Inflammatory macrophage treated with lipopolysaccharide for 1 hour (primary cell): ENCODE data around the gene IFNGR1.
"Not testable (repeated sequence)": the region's sequence is repeated elsewhere in the genome, so short reads cannot be mapped to it uniquely, and the experiment has no call there.

Source experiments
- DNase-seq, 2 donors: peaks; one replicate each; pipeline ENCODE4 v3.0.0-alpha.2; 2020 to 2022

Gene IFNGR1

DNA sequence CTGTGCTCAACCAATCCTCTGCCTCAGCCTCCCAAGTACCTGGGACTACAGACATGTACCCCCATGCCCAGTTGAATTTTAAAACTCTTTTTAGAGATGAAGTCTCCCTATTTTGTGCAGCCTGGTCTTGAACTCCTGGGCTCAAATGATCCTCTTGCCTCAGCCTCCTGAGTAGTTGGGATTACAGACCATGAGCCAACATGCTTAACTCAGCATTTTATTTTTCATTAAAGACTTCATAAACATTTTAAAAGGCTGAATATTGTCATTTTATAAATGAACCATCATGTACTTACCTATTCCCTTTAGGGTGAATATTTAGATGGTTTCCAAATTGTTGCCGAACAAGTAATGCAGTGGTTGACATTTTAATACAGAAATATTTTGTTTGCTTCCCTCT, 16.5 kb upstream of the IFNGR1 start:
- no peak for DNase-seq

DNA sequence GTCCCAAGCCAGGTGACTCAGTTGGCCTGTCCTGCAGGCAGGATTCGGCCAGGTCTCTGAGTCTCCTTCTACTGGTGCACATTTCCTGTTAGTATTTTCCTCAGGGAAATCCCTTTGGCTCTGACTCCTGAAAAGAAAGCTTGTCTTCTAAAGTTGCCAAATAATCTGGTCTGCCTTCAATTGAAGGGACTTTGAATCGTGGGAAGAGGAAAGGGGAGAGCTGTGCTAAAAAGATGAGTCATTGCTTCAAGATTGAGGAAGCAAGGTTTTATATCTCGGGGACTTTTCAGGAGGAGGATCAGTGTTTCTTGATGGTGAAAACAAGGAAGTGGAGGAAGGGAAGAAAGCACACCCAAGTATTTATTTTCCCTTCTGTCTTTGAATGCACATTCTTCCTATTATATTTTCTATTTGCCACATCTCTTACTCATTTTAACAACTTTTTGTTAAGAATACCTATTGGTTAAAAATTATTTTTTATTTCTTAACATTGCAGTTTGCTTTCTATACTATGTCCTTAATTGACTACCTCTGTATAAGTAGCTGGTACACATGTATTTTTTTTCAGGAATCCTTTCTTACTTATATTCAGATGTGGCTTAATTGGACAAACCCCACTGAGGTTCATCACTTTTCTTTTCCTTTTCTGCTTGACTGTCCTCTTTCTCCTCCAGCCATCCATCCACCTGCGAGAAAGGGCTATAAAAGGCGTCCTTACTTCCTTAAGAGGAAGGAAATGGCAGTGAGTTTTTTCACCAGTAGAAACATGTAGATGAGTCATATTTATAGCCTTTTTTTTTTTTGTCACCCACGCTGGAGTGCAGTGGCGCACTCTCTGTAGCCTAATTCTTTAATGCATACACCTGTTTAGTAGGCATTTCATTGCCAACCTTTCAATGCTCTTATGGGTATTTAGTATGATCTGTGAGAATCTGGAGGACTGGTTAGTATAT, 15.0 kb upstream of the IFNGR1 start:
- DNase-seq: peak; percentile 85 to 99

DNA sequence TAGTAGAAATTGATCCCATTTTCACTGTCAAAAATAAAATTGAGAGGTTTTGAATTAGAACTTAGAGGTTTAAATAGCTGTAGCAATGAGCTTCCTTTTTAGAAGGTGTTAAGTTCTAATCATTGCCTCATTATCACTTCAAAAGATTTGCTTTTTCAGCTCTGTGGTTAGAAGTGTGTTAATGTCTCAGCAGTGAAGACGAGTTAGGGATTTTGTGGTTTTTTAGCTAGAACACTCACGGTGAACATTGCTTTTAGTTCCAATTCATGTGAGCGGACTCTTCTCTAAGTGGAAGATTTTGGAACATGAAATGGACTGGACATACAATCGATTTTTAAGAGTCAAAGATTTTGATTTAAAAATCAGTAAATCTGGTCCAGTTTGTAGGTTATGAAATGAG, 12.7 kb upstream of the IFNGR1 start:
- DNase-seq: no peak

DNA sequence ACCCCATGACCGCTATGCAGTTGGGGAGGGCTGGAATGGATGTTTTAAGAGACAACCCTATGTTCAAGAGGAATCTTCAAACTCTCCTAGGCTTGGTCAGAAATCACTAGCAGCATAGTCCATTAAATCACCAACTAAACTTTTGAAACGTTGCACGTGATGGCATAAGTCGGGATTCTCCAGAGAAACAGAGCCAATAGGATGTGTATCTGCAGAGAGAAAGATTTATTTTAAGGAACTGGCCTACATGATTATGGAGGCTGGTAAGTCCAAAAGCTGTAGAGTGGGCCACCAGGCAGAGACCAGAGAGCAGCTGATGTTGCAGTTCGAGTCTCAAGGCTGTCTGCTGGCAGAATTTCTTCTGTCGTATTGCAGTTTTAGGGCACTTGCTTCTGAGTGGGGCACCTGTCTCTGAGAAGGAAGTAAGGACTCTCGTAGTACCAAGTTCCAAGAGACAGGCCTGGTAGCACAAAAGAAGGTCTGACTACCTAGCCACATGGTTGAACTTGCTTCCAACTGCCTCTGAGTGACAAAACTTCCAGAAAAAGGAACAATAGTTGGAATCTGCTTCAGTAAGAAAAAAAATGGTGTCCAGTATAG, 11.9 kb upstream of the IFNGR1 start:
- DNase-seq: peak; percentile 49 to 72

DNA sequence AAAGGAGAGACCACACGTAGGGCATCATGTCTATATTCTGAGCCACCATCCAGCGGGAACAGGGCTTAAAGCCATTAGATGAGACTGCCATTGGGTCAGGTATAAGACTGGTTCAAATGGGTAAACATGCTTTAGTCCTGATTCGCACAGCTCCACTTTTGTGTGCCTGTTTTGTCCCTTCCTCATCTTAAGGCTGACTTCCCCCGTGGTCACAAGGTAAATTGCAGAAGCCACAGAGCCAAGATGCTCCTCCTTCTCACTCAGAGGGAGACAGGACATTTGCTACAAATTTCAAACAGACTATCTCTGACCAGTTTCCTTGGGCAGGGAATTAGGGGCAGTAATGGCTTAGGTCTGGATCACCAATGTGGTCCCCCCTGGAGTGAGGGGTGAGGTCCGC, 11.4 kb upstream of the IFNGR1 start:
- peak; percentile 72 to 81 for DNase-seq

DNA sequence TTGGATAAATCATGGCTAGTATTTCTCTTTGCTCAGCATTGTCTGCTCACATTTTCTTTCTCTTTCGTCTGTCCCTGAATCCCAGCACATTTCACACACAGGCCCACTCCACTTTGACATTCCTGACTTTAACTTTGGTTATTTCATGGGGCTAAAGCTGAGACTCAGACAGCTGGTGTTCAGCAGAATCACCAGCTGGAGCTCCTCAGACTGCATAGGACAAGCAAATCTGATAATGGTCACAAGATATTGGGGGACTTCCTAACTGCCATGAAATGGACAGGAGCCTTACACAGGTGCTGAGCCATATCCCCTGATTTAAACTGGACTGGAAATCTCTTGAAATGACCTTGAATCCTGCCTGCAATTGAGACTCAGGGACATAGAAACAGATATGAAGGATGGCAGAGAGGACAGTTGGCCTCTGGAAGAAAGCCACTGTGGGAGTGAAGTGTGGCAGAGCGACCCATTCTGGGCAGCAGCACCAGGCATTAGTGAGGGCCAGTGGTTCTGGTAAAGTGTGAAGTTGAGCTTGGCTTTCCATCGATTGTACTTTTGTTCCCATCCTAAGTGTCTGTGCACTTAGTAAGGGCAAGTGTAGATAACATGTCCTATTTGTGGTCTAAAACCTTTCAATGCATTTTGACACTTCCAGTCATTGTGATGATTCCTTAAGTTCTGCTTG, 10.0 kb upstream of the IFNGR1 start:
- DNase-seq: no peak

DNA sequence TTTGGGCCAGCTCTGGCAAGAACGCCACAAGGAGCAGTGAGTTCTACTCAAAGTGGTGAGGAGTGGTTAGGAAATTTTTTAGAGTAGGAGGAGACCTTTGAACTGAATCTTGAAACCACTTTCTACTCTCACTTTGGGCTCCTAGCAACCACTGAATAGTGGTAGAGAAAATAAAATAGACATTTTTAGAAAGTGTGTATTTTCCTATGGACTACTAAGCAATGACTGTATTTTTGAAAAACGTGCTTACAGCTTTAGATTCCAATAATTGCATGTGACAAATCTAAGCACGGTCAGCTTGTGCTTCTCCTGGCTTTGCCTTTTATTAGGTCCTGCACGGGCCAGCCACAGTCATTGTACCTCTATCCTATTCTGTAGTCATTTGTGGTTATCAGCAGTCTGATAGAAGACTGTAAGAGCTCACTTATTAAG, 8.7 kb upstream of the IFNGR1 start:
- DNase-seq: peak; percentile 64 to 88

DNA sequence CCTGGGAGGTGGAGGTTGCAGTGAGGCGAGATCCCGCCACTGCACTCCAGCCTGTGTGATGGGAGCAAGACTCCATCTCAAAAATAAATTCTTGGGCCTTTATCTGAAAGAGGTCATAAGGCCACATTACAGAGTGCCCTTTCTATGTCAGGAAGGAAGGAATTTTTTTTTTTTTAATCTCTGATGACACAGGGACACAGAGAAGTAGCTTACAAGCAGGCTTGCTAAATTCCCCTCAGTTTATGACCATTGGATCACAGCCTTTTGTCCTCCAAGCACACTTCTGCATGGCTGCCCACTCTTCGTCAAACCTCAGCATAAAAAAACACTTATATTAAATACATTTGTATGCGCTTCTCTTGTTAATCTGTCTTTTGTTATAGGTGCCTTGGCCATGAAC, 7.5 kb upstream of the IFNGR1 start:
- DNase-seq: peak; percentile 66 to 91

DNA sequence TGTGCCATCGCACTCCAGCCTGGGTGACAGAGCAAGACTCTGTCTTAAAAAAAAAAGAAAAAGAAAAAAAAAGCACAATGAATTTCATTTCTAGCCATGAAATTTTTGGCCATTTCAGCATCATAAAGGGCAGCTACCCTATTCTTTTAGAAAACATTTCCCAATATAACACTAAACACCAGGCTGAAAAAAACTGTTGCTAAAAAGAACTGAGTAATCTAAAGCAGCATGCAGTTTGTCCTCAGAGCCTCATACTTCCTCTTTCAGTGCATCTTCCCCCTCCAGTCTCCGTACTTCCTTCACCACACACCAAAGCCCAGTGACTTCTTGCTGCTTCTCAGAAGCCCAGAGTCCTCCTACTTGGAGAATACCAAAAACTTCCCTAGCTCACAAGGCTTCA, 5.6 kb upstream of the IFNGR1 start:
- DNase-seq: peak; percentile 89 to 99

DNA sequence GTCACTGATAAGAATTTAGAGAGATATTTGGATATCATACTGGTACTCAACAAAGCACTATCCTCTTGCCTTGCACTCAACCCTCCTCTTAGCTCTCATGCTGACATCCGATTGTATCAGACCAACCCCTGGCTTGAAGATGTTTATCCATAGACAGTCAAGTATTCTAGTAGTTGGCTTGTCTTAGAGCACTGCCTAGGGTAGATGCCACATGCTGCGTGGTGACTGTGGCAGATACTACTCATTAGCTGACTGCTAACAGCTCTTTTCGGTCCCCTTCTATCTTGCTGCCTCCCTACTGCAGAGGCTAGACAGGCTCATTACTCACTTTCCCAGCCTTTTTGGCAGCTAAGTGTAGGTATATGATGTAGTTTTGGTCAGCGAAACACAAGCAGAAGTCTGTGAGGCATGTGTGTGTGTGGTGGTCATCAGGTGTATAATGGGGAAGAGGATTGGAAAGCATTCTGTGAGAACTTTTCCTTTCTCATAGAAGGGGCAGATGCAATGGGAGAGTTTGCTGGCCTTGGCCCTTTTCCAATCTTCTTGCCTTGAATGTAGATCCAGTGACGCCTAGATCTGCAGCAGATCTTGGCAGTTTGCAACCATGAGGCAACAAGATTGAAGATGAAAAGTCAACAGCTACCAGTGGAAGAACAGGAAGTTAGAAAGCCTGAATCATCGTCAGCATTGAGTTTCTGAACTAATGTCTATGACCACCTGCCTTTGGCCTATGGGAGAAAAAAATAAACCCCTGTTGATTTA, 4.4 kb upstream of the IFNGR1 start:
- peak; percentile 84 to 91 for DNase-seq

DNA sequence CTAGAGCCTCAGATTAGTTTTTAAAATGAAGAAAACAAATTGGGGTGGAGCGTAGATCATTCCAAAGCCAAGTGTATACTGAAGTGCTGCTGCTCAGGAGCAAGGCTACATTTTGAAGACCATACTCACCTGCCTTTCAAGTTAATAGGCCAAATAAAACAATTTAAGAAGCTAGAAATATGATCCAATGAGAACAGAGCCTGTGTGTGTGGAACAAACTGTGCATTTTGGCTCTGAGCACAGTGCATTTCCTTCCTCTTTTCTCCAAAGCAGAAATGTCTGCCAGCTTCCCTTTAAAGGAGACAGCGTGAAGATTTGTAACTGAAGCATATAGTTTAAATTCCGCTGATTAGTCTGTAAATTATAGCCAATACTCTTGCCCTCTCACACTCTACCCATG, 3.2 kb upstream of the IFNGR1 start:
- peak; percentile 75 to 78 for DNase-seq

DNA sequence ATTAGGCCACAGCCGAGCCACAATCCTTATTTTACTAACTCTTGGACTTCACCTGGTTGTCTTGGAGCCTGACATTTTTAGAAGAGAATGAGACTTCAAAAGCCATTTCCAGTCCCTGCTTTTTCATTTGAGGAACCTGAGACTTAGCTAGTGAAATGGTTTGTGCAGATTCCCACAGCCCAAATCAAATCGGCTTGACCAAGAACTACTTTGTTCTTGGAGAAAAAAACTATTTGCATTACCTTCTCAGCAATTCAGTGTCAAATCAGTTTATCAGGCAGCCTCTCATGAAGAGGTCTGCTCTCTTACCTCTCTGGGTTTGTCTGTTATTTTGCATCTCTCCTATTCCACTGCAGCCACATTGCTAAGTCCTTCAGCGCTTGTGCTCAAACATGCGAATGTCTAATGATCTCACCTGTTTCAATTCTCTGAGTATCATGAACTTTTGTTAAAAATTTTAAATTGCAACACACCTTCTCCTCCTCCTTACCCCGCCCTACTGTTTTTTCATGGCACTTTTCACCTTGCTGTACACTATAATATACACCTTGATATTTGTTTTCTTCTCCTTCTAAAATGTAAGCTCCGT, 573 bp upstream of the IFNGR1 start:
- no peak for DNase-seq

DNA sequence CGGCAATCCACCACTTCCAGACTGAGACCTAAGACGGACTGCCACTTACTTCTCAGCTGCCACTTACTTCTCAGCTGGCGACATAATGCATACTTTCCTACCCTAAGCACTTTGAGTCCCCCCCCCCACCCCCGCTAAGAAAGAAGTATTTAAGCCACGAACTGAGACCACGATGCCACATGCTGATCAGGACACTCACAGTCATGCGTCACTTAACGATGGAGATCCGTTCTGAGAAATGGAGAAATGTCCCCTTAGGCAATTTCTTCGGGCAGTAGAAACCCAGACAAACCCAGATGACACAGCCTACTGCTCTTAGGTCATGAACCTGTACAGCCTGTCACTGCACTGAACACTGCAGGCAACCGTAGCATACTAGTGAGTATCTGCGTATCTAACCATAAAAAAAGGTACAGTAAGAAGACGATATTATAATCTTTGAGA, 690 bp downstream of the IFNGR1 start:
- peak; percentile 89 to 99 for DNase-seq

DNA sequence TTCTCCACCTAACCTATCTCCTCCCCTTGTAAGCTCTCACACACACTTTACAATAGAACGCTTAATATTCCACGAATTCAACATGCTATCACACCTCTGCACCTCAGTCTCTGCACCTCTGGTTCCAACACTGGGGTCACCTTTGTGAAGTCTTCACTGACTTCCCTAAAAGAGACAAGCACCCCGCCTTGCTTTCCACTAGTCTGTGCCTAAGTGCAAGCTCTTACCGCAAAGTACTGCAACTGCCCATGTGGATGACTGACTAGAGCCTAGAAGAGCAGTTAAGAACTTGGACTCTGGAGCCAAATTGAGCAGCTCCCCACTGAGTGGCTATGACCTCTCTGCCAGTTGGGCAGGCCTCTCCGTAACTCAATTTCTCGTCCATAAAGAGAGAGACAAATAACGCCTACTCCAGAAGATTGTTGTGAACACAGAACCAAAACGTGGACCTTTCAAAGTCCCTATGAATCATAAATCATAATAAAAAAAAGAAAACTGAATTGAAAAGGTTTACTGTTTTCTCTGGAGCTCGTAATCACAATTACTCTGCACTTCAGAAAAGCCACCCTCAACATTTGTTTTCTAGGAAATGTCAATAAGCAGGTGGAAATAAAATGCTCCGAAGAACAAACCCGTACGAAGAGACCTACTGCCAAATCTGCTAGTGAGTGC, 1.2 kb downstream of the IFNGR1 start:
- peak; percentile 62 to 77 for DNase-seq

DNA sequence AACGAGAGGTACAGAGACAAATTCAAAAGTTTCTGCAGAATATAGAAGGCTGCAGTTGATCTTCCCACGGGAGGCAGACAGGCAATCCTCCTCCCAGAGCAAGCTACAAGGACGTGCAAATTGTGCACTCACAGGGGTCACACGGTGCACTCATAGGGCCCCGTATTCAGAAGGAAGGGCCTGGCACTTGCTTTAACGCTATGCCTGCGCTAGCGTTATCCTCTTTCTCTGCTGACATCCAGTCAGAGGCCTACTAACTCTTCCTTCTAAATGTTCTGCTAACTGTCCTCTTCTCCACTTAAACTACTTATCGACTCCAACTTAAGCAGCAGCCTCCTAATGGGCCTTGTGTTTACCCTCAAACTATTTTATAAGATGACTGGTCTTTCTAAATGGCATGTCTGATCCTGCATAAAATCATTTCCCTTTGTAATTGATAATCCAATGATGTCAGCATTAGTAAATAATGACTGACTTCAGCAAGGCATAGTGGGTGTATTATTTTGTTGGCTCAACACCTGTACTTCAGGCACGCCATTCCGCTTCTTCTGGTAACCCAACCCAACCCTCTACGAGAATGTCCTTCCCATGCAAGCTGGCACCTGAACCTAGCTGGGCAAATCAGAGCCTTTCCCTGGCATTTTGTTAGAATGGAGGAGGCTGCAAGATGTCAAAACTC, 2.2 kb downstream of the IFNGR1 start:
- peak in 1 of 2 donors; percentile 36 for DNase-seq

DNA sequence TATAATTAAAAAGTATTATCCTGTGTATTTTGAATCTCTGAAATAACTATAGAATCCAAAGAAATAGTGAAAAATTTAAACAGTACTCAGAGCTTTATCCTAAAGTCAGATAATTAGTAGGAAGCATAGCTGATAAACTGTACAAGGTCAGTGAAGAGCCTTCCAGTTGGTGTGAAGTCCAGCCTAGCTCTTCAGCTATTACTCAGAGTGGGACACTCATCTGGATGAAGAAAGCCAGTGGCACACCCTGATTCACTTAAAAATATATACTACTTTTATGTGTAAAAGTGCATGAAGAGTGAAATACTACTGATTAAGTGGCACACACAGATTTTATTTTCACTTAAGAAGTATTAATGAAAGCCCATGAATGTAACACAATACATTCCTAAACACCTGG, 3.1 kb downstream of the IFNGR1 start:
- DNase-seq: peak; percentile 37 to 42

DNA sequence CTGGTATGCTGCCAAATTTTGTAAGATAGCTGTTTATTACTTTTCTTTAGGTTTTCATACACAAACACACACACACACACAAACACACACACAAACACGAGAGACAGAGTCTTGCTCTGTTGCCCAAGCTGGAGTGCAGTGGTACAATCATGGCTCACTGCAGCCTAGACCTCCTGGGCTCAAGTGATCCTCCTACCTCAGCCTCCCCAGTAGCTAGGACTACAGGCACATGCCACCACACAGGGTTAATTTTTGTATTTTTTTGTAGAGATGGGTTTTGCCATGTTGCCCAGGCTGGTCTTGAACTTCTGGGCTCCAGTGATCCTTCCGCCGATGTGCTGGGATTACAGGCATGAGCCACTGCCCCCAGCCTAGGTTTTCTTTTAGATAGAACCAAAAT, 3.6 kb downstream of the IFNGR1 start:
- DNase-seq: not testable (repeated sequence)

DNA sequence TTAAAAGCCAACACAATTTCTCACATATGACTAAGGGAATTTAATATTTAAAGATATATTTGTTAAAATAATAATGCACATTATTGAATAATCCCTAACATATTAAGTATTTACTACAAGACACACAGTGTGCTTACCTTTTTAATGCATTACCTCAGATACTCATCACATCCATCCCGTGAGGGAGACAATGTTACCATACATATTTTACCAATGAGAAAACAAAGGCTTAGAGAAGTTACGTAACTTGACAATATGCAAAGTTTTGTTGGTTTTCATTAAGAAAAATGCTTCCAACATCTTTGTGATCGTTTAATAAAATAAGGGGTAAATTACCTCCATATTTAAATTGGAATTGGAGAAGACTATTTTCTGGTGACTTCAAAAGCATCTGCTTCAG, 4.3 kb downstream of the IFNGR1 start:
- DNase-seq: no peak

DNA sequence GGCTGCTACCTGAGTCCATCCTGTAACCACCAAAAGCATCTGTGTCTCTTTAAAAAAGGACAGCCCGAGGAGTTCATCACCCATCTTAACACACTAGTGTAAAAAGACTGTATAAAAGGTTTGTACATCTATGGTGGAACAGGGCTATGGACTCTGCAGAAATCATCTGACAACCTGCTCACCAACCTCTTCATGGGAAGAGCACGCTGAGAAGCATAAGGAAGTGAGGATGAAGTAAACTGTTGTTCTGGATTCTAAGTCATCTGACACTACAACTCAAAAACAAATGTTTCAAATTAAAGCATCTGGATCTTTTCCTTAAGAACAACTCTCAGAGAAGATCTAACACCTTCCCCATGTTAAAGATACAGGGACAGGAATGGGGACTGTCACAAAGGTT, 5.4 kb downstream of the IFNGR1 start:
- DNase-seq: peak in 1 of 2 donors; percentile 19

DNA sequence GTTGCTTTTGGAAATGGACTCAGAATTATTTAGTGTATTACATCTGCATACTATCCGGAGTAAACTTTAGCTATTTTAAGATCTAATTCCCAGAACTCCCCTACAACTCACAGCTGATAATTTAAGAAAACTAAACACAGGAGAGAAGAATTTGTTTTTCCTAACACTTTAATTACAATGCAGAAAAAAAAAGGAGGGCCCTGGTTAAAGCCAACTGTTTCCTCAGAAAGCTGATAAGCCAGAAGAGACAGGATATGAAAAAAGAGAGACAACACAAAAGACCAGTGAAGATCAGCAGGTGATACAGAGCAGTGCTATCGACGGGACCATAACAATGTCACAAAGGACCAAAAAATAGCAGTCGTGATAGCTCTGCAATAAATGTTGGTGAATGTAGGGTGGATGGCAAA, 5.8 kb downstream of the IFNGR1 start:
- no peak for DNase-seq

DNA sequence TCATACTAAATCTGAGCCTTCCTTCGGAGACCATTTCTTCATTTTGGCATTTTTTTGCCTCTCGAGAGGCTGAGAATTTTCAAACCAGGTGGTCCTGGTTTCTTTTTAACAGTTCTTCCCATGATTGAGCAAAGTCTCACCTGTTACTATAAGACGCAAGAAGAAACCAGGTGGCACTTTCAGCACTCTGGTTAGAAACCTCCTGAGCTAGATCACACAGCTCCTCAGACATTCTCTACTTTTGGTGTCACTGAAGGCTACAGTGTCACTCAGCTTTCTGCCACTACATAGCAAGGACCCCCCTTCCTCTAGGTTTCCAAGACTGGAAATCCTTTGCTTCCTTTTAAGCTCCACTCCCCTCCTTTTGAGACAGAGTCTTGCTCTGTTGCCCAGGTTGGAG, 7.3 kb downstream of the IFNGR1 start:
- no peak for DNase-seq
